Dedifferentiated amniotic fluid mesenchymal stem cell (primary cell): Measurements from ENCODE around the gene SCN3A.

Source experiments
- DNase-seq: peaks from one replicate; pipeline ENCODE4 v3.0.0-alpha.2; 2016; ENCODE audit errors: extremely low spot score

Gene SCN3A

GRCh38 chr2:165057308-165057707 is 146.5 kb downstream of the SCN3A start:
- DNase-seq: no peak

GRCh38 chr2:165056564-165056963 is 147.3 kb downstream of the SCN3A start:
- DNase-seq: no peak

- DNase-seq: no peak
These were observed 148.6 kb downstream of the SCN3A start for GRCh38 chr2:165055082-165055851.

- DNase-seq: no peak
These were observed 149.2 kb downstream of the SCN3A start for GRCh38 chr2:165054652-165055051.

GRCh38 chr2:165044505-165045303 is 159.1 kb downstream of the SCN3A start:
- no peak for DNase-seq
